KMS-11 (cell line): ENCODE results near the gene UQCRH.
"Not testable (repeated sequence)": the region's sequence is repeated elsewhere in the genome, so short reads cannot be mapped to it uniquely, and the experiment has no call there.

Source experiments
- H2AFZ ChIP-seq: fragments of 200-600 bp; sonication (generic); 2 replicates; pipeline ENCODE4 v1.6.1; 2016; ENCODE audit warnings: antibody characterized with exemption, mixed run types, low read depth
- H3K27ac ChIP-seq: fragments of 200-600 bp; sonication (generic); 2 replicates; pipeline ENCODE4 v1.6.1; 2016; ENCODE audit warnings: mild to moderate bottlenecking, mixed run types
- H3K27me3 ChIP-seq: fragments of 200-600 bp; sonication (generic); 2 replicates; pipeline ENCODE4 v1.6.1; 2017; ENCODE audit warnings: mild to moderate bottlenecking, low read depth, mixed run types, moderate library complexity; ENCODE audit not compliant: insufficient read depth
- H3K36me3 ChIP-seq: fragments of 200-600 bp; sonication (generic); 2 replicates; pipeline ENCODE4 v1.6.1; 2017; ENCODE audit warnings: mild to moderate bottlenecking, mixed run types; ENCODE audit not compliant: insufficient read depth
- H3K4me1 ChIP-seq: fragments of 200-600 bp; sonication (generic); 2 replicates; pipeline ENCODE4 v1.6.1; 2016; ENCODE audit warnings: mild to moderate bottlenecking, low read depth, mixed run types; ENCODE audit not compliant: poor library complexity, severe bottlenecking
- H3K4me2 ChIP-seq: fragments of 200-600 bp; sonication (generic); 2 replicates; pipeline ENCODE4 v1.7.0; 2016; ENCODE audit warnings: mild to moderate bottlenecking, mixed run types
- H3K4me3 ChIP-seq: fragments of 200-600 bp; sonication (generic); IDR thresholded peaks from 2 replicates; pipeline ENCODE4 v1.6.1; 2017; ENCODE audit warnings: low read depth, low read length, mixed read lengths; ENCODE audit not compliant: insufficient read depth
- H3K79me2 ChIP-seq: fragments of 200-600 bp; sonication (generic); 2 replicates; pipeline ENCODE4 v1.6.1; 2016; ENCODE audit warnings: low read depth, mixed run types; ENCODE audit not compliant: insufficient read depth
- H3K9ac ChIP-seq: fragments of 200-600 bp; sonication (generic); 2 replicates; pipeline ENCODE4 v1.6.1; 2016; ENCODE audit warnings: mild to moderate bottlenecking, mixed run types
- H4K20me1 ChIP-seq: fragments of 200-600 bp; sonication (generic); 2 replicates; pipeline ENCODE4 v1.6.1; 2016; ENCODE audit warnings: mild to moderate bottlenecking, mixed run types; ENCODE audit not compliant: insufficient read depth
- TF ChIP-seq, protein P1 (sequence below): fragments of 200-600 bp; sonication (generic); conservative IDR thresholded peaks from 2 replicates; pipeline ENCODE4 v1.6.1; 2017; ENCODE audit warnings: low read depth, mild to moderate bottlenecking, antibody characterized with exemption, low read length, moderate library complexity, mixed read lengths

The UQCRH gene

DNA sequence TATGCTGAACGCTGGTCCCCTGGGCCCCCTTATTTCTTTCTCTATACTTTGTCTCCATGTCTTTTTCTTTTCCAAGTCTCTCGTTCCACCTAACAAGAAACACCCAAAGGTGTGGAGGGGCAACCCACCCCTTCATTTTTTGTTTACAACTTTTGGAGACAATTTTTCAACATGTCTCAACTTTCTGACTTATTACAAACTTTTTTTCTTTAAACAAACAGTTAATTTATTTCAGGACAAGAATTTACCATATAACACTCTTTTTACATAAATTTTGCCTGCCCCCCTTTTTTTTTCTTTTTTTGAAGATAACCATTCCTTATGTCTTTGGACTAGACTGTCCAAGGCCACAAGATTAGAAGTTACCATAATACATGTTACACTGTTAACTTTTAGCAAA, 26.9 kb downstream of the UQCRH start:
- H3K4me2 ChIP-seq, H3K27me3 ChIP-seq, H3K27ac ChIP-seq, H3K4me3 ChIP-seq, H3K79me2 ChIP-seq, H3K4me1 ChIP-seq, H2AFZ ChIP-seq, H3K36me3 ChIP-seq, H4K20me1 ChIP-seq, H3K9ac ChIP-seq: not testable (repeated sequence)

DNA sequence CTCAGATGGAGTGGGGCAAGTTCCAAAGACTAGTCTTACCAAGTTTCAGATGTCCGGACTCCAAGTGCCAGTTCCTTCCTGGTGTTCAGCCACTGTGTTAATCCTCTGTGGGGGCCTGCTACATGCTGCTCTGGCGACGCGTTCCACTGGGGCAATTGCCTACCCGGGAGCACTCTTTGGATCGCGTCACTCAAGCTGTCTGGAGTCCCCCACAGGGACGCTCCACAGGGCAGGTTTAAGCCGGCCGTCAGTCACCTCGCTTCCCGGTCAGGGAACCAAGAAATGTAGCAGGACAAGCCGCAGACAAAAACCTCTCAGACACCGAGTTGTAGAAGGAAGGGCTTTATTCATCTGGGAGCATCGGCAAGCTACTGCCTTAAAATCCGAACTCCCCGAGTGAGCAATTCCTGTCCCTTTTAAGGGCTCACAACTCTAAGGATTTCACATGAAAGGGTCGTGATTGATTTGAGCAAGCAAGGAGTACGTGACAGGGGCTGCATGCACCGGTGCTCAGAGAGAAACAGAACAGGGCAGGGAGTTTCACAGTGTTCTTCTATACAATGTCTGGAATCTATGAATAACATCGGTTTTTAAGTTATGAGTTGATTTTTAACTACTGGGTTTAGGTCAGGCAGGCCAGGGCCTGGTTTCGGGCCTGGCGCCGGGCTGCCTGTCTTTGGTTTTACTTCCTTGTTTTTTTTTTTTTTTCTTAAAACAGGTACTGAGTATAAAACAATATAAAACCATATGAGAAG, 28.5 kb downstream of the UQCRH start:
- H3K9ac ChIP-seq = not testable (repeated sequence)

DNA sequence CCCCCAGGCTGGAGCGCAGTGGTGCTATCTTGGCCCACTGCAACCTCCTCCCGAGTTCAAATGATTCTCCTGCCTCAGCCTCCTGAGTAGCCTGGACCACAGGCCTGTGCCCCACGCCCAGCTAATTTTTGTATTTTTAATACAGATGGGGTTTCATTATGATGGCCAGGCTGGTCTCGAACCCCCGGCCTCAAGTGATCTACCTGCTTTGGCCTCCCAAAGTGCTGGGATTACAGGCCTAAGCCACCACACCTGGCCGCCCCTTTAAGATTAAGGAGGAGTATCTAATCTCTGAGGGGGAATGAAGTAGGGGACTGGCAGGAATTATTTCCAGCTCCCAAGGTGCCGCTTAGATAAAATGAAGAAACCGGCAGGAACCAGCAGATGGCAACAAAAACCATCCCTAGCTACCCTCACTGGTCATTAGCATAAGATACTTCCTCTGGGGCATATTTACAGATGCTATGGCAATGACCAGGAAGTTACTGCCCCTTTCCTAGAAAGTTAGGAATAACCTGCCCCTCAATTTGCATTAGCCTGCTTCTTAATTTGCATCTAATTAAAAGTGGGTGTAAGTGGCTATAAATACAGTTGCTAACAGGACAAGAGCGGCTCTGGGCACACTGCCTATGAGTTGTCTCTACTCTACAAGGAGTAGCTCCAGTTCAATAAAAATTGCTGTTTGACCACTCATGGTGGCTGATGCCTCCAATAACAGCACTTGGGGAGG, 30.0 kb downstream of the UQCRH start:
- Histone ChIP-seq H4K20me1 (no peaks in the 10 kb centered on the region), H3K9ac (no peak overlapping the region), H3K4me3 (no peak overlapping the region), H3K4me1 (no peaks in the 10 kb centered on the region), H3K36me3 (no peaks in the 10 kb centered on the region), H3K27me3 (no peaks in the 10 kb centered on the region), H3K79me2 (no peaks in the 10 kb centered on the region), H2AFZ (no peak overlapping the region), H3K4me2 (no peak overlapping the region), H3K27ac (no peak overlapping the region)
- TF ChIP-seq, protein P1, sequence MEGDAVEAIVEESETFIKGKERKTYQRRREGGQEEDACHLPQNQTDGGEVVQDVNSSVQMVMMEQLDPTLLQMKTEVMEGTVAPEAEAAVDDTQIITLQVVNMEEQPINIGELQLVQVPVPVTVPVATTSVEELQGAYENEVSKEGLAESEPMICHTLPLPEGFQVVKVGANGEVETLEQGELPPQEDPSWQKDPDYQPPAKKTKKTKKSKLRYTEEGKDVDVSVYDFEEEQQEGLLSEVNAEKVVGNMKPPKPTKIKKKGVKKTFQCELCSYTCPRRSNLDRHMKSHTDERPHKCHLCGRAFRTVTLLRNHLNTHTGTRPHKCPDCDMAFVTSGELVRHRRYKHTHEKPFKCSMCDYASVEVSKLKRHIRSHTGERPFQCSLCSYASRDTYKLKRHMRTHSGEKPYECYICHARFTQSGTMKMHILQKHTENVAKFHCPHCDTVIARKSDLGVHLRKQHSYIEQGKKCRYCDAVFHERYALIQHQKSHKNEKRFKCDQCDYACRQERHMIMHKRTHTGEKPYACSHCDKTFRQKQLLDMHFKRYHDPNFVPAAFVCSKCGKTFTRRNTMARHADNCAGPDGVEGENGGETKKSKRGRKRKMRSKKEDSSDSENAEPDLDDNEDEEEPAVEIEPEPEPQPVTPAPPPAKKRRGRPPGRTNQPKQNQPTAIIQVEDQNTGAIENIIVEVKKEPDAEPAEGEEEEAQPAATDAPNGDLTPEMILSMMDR = no peak

More for the DNA sequence above, 28.5 kb downstream of the UQCRH start:
- not testable (repeated sequence) for H4K20me1 ChIP-seq, H3K4me2 ChIP-seq, H2AFZ ChIP-seq, H3K79me2 ChIP-seq, H3K27ac ChIP-seq, H3K36me3 ChIP-seq, H3K4me1 ChIP-seq, H3K27me3 ChIP-seq, H3K4me3 ChIP-seq

DNA sequence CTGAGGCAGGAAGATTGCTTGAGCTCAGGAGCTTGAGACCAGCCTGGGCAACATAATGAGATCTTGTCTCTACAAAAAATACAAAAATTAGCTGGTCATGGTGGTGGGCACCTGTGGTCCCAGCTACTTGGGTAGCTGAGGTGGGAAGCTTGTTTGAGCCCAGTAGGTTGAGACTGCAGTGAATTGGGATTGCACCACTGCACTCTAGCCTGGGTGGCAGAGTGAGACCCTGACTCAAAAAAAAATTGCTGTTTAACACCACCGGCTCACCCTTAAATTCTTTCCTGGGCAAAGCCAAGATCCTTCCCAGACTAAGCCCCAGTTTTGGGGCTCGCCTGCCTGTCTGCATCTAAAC, 30.5 kb downstream of the UQCRH start:
- no peak overlapping the region for H3K9ac ChIP-seq
- no peak overlapping the region for H2AFZ ChIP-seq
- H3K79me2 ChIP-seq = no peaks in the 10 kb centered on the region
- H3K4me2 ChIP-seq = no peak overlapping the region
- no peaks in the 10 kb centered on the region for H4K20me1 ChIP-seq
- no peaks in the 10 kb centered on the region for H3K27me3 ChIP-seq
- no peaks in the 10 kb centered on the region for H3K36me3 ChIP-seq
- H3K27ac ChIP-seq = no peak overlapping the region
- no peak overlapping the region for H3K4me3 ChIP-seq
- H3K4me1 ChIP-seq = peaks cover 4% of the 10 kb centered on the region
- TF ChIP-seq, protein P1 = no peak

DNA sequence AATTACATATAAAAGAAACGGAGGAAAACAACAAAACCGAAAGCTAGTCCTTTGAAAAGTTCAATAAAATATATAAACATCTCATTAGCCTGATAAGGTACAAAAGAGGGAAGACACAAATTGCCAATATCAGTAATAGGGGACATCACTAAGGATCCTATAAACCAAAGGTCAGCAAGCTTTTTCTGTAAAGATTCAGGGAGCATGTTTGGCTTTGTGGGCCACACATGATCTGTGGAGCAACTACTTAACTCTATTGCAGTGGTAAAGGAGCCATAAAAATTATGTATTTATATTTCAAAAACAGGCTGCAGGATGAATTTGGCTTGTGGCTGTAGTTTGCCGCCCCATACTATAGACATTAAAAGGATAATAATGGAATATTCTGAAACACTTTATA, 31.6 kb downstream of the UQCRH start:
- TF ChIP-seq, protein P1 = no peak
- peaks cover 8% of the 10 kb centered on the region for H3K4me1 ChIP-seq

DNA sequence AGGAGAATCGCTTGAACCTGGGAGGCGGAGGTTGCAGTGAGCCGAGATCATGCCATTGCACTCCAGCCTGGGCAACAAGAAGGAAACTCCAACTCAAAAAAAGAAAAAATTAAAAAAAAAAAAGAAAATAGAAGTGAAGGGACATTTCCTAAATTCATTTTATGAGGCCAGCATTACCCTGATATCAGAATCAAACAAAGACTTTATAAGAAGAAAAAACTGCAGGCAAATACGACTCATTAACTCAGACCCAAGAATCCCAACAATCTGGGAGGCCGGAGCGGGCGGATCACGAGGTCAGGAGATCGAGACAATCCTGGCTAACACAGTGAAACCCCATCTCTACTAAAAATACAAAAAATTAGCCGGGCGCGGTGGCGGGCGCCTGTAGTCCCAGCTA, 33.9 kb downstream of the UQCRH start:
- H3K4me1 ChIP-seq = peaks cover 19% of the 10 kb centered on the region
- H3K4me2 ChIP-seq, H4K20me1 ChIP-seq, H3K27ac ChIP-seq, H3K9ac ChIP-seq, H3K36me3 ChIP-seq, H2AFZ ChIP-seq, H3K79me2 ChIP-seq, H3K4me3 ChIP-seq, H3K27me3 ChIP-seq: not testable (repeated sequence)

More for the DNA sequence above, 31.6 kb downstream of the UQCRH start:
- Histone ChIP-seq H3K36me3 (no peaks in the 10 kb centered on the region), H3K9ac (no peak overlapping the region), H3K79me2 (no peaks in the 10 kb centered on the region), H4K20me1 (no peaks in the 10 kb centered on the region), H3K4me3 (no peak overlapping the region), H3K27ac (no peak overlapping the region), H3K27me3 (no peaks in the 10 kb centered on the region), H3K4me2 (no peak overlapping the region), H2AFZ (no peak overlapping the region)
